Tongue (tissue), 2 donors: ENCODE data around the gene IFNGR1. TPM values are rescaled to one million over a fixed set of nuclear protein-coding genes. Genes with fewer than 3 reads are reported as not detected.
"Not testable (repeated sequence)": the region's sequence is repeated elsewhere in the genome, so short reads cannot be mapped to it uniquely, and the experiment has no call there.

Source experiments
- DNase-seq: peaks from one replicate; pipeline ENCODE4 v3.0.0-alpha.2; 2015
- total RNA-seq: library from RNA; depleted of rRNA; stranded (reverse); fragments of >200 nt; gene quantifications from one replicate; pipeline ENCODE4 v1.2.3, GENCODE V29; 2014

Gene IFNGR1
- total RNA-seq, 1 donor from 2014 or later, result 74.0 TPM

DNA sequence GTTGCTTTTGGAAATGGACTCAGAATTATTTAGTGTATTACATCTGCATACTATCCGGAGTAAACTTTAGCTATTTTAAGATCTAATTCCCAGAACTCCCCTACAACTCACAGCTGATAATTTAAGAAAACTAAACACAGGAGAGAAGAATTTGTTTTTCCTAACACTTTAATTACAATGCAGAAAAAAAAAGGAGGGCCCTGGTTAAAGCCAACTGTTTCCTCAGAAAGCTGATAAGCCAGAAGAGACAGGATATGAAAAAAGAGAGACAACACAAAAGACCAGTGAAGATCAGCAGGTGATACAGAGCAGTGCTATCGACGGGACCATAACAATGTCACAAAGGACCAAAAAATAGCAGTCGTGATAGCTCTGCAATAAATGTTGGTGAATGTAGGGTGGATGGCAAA is 5.8 kb downstream of the IFNGR1 start:
- no peak for DNase-seq

DNA sequence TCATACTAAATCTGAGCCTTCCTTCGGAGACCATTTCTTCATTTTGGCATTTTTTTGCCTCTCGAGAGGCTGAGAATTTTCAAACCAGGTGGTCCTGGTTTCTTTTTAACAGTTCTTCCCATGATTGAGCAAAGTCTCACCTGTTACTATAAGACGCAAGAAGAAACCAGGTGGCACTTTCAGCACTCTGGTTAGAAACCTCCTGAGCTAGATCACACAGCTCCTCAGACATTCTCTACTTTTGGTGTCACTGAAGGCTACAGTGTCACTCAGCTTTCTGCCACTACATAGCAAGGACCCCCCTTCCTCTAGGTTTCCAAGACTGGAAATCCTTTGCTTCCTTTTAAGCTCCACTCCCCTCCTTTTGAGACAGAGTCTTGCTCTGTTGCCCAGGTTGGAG is 7.3 kb downstream of the IFNGR1 start:
- no peak for DNase-seq

DNA sequence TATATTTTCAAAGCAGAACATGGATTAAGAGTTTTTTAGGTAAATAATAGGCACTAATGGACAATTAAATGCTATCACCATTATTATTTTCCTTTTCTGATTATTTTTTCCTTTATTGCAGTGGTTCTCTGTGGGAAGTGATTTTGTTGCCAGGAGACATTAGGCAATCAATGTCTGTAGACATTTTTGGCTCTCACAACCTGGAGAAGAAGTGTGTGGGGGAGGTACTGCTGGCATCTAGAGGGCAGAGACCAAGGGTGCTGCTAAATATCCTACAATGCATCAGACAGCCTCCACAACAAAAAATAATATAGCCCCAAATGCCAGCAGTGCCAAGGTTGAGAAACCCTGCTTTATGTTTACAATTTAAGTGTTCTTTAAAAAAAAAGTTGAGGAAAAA is 8.3 kb downstream of the IFNGR1 start:
- no peak for DNase-seq

GRCh38 chr6:137208279-137208678 is 10.9 kb downstream of the IFNGR1 start:
- no peak for DNase-seq

DNA sequence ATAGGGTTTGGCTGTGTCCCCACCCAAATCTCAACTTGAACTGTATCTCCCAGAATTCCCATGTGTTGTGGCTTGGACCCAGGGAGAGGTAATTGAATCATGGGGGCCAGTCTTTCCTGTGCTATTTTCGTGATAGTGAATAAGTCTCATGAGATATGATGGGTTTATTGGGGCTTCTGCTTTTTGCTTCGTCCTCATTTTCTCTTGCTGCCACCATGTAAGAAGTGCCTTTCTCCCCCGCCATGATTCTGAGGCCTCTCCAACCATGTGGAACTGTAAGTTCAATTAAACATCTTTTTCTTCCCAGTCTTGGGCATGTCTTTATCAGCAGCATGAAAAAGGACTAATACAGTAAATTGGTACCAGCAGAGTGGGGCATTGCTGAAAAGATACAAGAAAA is 11.7 kb downstream of the IFNGR1 start:
- DNase-seq, result not testable (repeated sequence)

GRCh38 chr6:137206577-137206976 is 12.6 kb downstream of the IFNGR1 start:
- DNase-seq, result no peak

GRCh38 chr6:137203256-137203655 is 15.9 kb downstream of the IFNGR1 start:
- DNase-seq, result no peak

DNA sequence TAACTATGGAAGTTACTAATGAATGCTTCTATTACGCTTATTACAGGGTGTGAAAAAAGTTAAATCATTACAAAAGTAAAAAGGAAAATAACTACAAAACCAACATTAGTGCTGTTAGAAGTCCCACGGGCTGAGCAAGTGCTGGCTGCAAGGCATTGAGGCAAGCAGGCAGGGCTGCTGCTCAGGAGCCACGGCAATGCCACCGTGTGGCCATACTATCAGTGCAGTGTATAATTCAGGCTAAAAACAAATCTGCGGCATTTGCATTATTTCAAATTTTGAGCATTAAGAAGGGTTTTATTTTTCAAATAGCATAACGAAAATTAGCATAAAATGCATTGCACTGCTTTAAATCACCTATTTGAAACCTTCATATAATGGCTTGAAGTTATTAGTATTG is 17.1 kb downstream of the IFNGR1 start:
- no peak for DNase-seq

- DNase-seq, result no peak
Observed at GRCh38 chr6:137201006-137201405, 18.2 kb downstream of the IFNGR1 start.

- no peak for DNase-seq
Observed at GRCh38 chr6:137200288-137200687, 18.9 kb downstream of the IFNGR1 start.

GRCh38 chr6:137197684-137198645 is 21.2 kb downstream of the IFNGR1 start:
- DNase-seq, result no peak

DNA sequence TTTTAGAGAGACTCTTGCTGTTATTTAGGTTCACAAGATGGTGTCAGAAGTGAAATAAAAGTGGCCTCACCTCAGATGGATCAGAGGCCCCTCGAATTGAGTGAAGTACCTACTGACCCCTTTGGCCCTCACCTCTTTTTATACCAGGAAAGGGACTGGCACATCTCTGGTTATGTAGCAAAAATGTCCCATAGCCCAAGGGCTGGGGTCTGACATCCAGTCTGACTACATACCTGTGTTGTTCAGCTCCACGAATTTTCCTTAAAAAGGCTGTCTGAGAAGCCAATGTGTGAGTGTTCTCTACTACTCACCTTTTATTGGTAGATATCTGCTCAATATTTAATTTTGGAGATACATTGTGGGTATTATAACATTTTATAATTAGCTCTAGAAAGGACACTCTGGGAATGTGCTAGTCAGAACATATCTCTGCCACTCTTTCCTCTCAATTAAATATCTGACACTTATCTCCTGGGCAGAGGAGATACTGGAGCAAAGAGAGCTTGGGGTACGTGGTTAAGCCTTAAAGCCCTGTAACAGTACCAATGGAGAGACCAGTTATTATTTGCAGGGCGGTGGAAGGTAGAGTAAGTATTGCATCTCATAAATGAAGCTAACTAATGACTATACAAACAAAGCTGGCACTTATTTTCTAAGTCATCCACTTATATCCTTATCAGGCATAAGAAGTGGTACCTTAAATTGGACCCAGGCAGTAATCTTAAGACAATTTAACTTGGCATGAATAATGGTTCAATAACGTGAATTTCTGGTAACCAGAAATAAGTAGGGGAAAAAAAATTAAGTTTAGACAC is 25.7 kb downstream of the IFNGR1 start:
- DNase-seq, result no peak

GRCh38 chr6:137192821-137193220 is 26.4 kb downstream of the IFNGR1 start:
- no peak for DNase-seq

DNA sequence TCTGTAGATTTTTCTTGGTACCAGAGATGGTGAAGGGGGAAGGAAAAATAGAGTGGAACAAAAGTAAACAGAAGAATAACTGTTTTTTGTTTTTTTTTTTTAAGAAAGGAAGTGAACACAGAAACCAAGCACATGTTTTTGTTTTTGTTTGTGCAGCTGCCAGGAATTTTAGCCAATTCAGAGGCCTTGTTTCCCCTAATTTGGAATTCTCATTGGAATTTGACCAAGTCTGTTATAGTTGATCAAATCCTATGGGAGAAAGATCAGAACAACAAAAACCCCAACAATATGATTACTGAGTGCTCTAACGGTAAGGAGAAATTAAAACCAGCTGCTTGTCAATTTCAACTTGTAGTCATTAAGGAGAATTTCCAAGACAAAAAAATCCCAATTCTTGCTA is 27.5 kb downstream of the IFNGR1 start:
- peak; percentile 80 for DNase-seq

- DNase-seq, result no peak
Observed at GRCh38 chr6:137191236-137191635, 27.9 kb downstream of the IFNGR1 start.

GRCh38 chr6:137190583-137191094 is 28.5 kb downstream of the IFNGR1 start:
- no peak for DNase-seq

- DNase-seq, result no peak
Observed at GRCh38 chr6:137188855-137189254, 30.3 kb downstream of the IFNGR1 start.

DNA sequence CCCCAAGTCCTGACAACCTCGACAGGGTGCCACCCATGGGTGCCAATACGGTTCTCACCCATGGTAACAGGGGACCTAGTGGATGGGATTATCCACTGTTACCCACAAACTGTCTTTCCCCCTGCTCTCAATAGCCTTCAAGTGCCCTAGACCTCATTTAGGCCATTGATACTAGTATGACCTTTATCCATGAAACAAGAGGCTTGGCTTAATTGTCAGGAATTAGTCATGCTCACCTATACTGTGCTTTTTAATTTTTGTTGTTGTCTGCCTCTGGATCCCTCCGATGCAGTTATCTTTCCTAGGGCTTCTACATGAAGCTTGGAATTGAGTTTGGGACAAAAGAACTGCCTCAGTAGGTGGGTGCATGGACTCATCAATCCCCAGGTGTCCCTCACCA is 33.9 kb downstream of the IFNGR1 start:
- no peak for DNase-seq

GRCh38 chr6:137182654-137183073 is 36.5 kb downstream of the IFNGR1 start:
- no peak for DNase-seq

DNA sequence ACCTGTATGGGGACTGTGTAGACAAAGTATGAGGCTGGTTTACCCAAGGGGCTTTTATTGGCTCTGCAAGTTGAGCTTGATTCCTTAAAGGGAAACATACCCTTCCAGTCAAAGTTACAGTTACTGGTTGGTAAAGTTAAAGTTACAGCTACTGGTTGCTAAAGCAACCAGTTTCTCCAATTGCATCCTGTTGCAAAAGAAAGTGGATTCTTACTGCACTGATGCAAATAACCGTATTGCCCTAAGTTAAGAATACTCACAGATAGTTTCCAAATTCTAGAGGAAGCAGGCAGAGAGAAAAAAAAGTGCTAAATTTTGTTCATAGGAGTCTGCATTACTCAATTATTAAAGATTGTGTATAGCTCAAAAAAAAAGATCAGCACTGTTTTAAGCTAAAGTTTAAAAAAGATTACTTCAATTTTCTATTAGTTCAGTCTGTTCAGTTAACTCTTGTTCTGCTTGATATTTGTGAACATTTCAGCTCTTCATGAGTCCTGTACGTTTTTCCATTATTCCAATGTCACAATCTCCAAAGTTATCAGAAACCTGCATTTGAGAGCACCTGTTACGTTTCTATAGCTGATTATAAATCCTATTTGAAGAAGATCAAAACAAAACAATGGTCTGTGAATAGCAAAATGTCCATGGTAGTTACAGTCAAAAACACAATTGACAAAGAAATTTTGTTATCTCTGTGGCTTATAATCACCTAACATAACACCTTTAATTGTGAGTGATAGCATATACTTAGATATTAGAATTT is 37.1 kb downstream of the IFNGR1 start:
- DNase-seq, result no peak

DNA sequence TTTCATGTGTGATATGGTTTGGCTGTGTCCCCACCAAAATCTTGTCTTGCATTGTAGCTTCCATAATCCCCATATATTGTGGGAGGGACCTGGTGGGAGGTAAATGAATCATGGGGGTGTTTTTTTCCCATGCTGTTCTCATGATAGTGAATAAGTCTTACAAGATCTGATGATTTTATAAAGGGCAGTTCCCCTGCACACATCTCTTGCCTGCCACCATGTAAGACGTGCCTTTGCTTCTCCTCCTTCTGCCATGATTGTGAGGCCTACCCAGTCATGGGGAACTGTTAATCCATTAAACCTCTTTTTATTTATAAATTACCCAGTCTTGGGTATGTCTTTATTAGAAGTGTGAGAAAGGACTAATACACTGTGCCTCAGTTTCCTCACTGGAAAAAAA is 41.6 kb downstream of the IFNGR1 start:
- DNase-seq, result no peak

- no peak for DNase-seq
Observed at GRCh38 chr6:137176729-137177128, 42.5 kb downstream of the IFNGR1 start.
